Natural killer cell (primary cell): ENCODE measurements around the gene PPP1R15B. TPM values are rescaled to one million over a fixed set of nuclear protein-coding genes. Genes with fewer than 3 reads are reported as not detected.

ENCODE experiments used
- ATAC-seq, 3 donors: fragments of 150-1000 bp in 2 of 3; fragments of 200-7000 bp in 1 of 3; cut with Tn5 transposase; 1 replicate in 1 of 3; 2 replicates in 2 of 3; pipeline ENCODE4 v1.10.0; 2021; ENCODE audit warnings: mild to moderate bottlenecking in 2 of 3, moderate library complexity in 2 of 3
- DNase-seq, 2 donors: peaks; one replicate each; pipeline versions ENCODE4 v3.0.0 to v3.0.0-alpha.2; 2013 to 2021; ENCODE audit warnings: mixed read lengths in 1 of 2
- H3K27ac ChIP-seq: one replicate; pipeline ENCODE4 v1.5.1; 2013; ENCODE audit warnings: mild to moderate bottlenecking, low read length
- H3K27me3 ChIP-seq: one replicate; pipeline ENCODE4 v1.6.1; 2013; ENCODE audit warnings: low read length; ENCODE audit not compliant: control insufficient read depth, insufficient read depth
- H3K36me3 ChIP-seq: one replicate; pipeline ENCODE4 v1.6.1; 2013; ENCODE audit warnings: low read length; ENCODE audit not compliant: control insufficient read depth, insufficient read depth
- H3K4me1 ChIP-seq: one replicate; pipeline ENCODE4 v1.6.1; 2013; ENCODE audit warnings: low read length; ENCODE audit not compliant: control insufficient read depth, insufficient read depth
- H3K4me3 ChIP-seq: one replicate; pipeline ENCODE4 v1.5.1; 2013; ENCODE audit warnings: low read length
- H3K9me3 ChIP-seq: one replicate; pipeline ENCODE4 v1.6.1; 2013; ENCODE audit warnings: low read length; ENCODE audit not compliant: control insufficient read depth, insufficient read depth
- H3K27ac Mint-ChIP-seq, 2 donors: one replicate each; pipeline ENCODE4 v1.8.0; 2022; ENCODE audit warnings: mild to moderate bottlenecking in 2 of 2, mixed read lengths in 2 of 2, moderate library complexity in 1 of 2
- H3K27me3 Mint-ChIP-seq, 2 donors: one replicate each; pipeline ENCODE4 v1.8.0; 2022; ENCODE audit warnings: low read depth in 2 of 2, mixed read lengths in 2 of 2
- H3K36me3 Mint-ChIP-seq: one replicate; pipeline ENCODE4 v1.8.0; 2022; ENCODE audit warnings: mixed read lengths
- H3K4me1 Mint-ChIP-seq, 2 donors: one replicate each; pipeline ENCODE4 v1.8.0; 2022; ENCODE audit warnings: mixed read lengths in 2 of 2
- H3K4me3 Mint-ChIP-seq: one replicate; pipeline ENCODE4 v1.8.0; 2022; ENCODE audit warnings: mild to moderate bottlenecking, moderate library complexity, mixed read lengths
- H3K9me3 Mint-ChIP-seq, 2 donors: one replicate each; pipeline ENCODE4 v1.8.0; 2022; ENCODE audit warnings: mixed read lengths in 2 of 2
- CTCF ChIP-seq: fragments of 200-600 bp; IDR thresholded peaks from one replicate; pipeline ENCODE4 v1.8.0; 2022; ENCODE audit warnings: antibody characterized with exemption
- WGBS: methylation state at CpG from one replicate; pipeline ENCODE4 v1.1.7; 2013; ENCODE audit warnings: missing lambda C conversion rate; ENCODE audit not compliant: insufficient coverage; 5-methylcytosine and 5-hydroxymethylcytosine counted together
- intact Hi-C: fragments of 100-400 bp; cut with micrococcal nuclease; formaldehyde crosslinking; loops from one replicate; pipeline ENCODE4 v1.14.2; 2022
- total RNA-seq, 4 donors: library from RNA; stranded (reverse); fragments of 120-200 nt in 1 of 4; gene quantifications; one replicate each; pipeline versions ENCODE4 v1.2.3 to v1.2.4, GENCODE V29; 2013 to 2022

The PPP1R15B gene
- total RNA-seq, 3 donors from 2014 or later (not counting 1 experiment from before 2014, with no cell fraction given): 174 to 236 (median 222) TPM

DNA sequence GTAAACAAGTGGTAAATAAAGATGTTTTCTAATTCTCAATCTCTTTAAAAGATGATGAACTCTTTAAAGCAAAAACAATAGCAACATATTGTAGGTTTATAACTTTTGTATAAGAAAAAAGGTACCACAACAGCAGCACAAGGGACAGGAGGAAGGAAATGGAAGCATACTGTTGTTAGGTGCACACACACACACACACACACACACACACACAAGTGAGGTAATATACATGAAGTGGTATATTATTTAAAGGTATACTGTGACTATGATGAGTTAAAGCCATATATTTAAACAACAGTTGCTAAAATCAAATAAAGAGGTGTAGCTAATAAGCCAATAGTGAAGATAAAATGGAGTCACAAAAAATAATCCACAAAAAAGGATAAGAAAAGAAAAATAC, 20.0 kb downstream of the PPP1R15B start:
- no peaks in the 10 kb centered on the region for H3K36me3 ChIP-seq
- intact Hi-C loops: no loop called here
- Mint-ChIP-seq H3K9me3 (no peaks in the 10 kb centered on the region), H3K27ac (peak overlapping the region in 1 of 2 donors; percentile 52), H3K27me3 (no peaks in the 10 kb centered on the region), H3K4me1 (peaks cover 4 to 9% of the 10 kb centered on the region in 2 donors), H3K36me3 (no peaks in the 10 kb centered on the region), H3K4me3 (no peak overlapping the region)
- no peaks in the 10 kb centered on the region for H3K4me1 ChIP-seq
- H3K27me3 ChIP-seq: no peaks in the 10 kb centered on the region
- DNase-seq (no peak), ATAC-seq (no peak)
- no peaks in the 10 kb centered on the region for H3K9me3 ChIP-seq
- H3K4me3 ChIP-seq: no peak overlapping the region
- no peak overlapping the region for H3K27ac ChIP-seq
- no peak for TF ChIP-seq CTCF

DNA sequence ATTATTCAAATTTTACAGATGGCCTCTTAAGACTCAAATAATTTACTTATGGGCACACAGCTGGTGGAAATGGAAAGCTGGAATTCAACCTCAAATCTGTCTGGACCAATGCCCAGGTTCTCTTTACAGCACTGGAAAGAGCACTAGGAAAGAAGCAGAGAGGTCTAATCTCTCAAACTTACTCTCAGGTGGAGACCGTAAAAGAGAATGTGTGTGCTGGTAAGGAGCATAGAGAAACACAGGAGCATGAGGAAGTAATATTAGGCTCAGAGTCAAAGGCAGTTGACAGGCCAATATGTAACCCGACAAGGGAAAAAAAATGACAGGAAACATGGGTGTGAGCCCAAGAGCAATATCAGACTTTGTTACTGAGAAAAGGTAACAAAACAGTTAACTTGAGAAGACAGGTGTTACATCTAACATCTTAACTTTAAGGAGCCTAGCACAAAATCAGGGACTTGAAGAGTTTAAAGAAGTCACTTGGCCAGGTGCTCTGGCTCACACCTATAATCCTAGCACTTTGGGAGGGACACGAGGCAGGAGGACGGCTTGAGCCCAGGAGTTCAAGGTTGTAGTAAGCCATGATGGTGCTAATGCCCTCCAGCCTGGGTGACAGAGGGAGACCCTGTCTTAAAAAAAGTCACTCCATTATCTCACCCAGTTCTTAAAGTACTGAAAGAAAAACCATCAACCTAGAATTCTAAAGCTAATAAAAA, 20.7 kb downstream of the PPP1R15B start:
- Mint-ChIP-seq H3K27me3 (no peaks in the 10 kb centered on the region), H3K9me3 (no peaks in the 10 kb centered on the region), H3K27ac (peak overlapping the region; percentile 37 to 52), H3K4me3 (no peak overlapping the region), H3K4me1 (peaks cover 4 to 9% of the 10 kb centered on the region in 2 donors), H3K36me3 (no peaks in the 10 kb centered on the region)
- Histone ChIP-seq H3K36me3 (no peaks in the 10 kb centered on the region), H3K4me1 (no peaks in the 10 kb centered on the region), H3K27me3 (no peaks in the 10 kb centered on the region), H3K27ac (no peak overlapping the region), H3K4me3 (no peak overlapping the region), H3K9me3 (no peaks in the 10 kb centered on the region)
- TF ChIP-seq CTCF: no peak
- ATAC-seq: no peak
- intact Hi-C loops: no loop called here
- WGBS: 48% methylated on average over 4 of the region's 4 CpGs
- DNase-seq: no peak

DNA sequence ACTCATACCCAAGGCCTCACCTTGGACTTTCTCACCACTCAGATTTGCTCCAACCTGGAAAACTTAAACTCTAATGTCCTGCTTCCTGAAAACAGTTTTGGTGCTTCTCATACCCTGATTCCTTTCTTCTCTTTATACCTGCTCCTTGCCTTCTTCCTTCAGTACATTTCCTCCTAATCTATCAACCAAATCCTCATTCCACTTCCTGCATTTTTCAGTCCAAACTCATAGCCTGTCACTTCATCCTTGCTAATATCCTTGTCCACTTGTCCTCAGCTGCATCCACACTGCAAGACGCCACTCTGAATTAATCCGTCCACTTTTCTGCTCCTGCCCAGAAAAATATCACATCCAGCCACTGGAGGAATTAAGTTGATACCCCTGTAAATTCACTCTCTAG, 25.9 kb downstream of the PPP1R15B start:
- WGBS: 97% methylated on average over 2 of the region's 2 CpGs

More for the DNA sequence above, 25.9 kb downstream of the PPP1R15B start:
- H3K9me3 Mint-ChIP-seq: no peaks in the 10 kb centered on the region
- DNase-seq: no peak
- H3K27me3 Mint-ChIP-seq: no peaks in the 10 kb centered on the region
- TF ChIP-seq CTCF: no peak
- H3K27ac Mint-ChIP-seq: no peak overlapping the region
- ATAC-seq: no peak
- H3K4me3 Mint-ChIP-seq: no peak overlapping the region
- intact Hi-C loops: no loop called here
- H3K9me3 ChIP-seq: no peaks in the 10 kb centered on the region
- H3K4me3 ChIP-seq: no peak overlapping the region
- H3K27me3 ChIP-seq: no peaks in the 10 kb centered on the region
- peaks cover 4 to 9% of the 10 kb centered on the region in 2 donors for H3K4me1 Mint-ChIP-seq
- H3K4me1 ChIP-seq: peaks cover 10% of the 10 kb centered on the region
- no peaks in the 10 kb centered on the region for H3K36me3 Mint-ChIP-seq
- no peaks in the 10 kb centered on the region for H3K36me3 ChIP-seq
- no peak overlapping the region for H3K27ac ChIP-seq
